EH (cell line): Measurements from ENCODE around the gene GAS6.
"Not testable (repeated sequence)": the region's sequence is repeated elsewhere in the genome, so short reads cannot be mapped to it uniquely, and the experiment has no call there.

Experiments used
- DNase-seq: peaks from one replicate; pipeline ENCODE4 v3.0.0-alpha.2; 2015; ENCODE audit warnings: low read depth

GAS6 gene

DNA sequence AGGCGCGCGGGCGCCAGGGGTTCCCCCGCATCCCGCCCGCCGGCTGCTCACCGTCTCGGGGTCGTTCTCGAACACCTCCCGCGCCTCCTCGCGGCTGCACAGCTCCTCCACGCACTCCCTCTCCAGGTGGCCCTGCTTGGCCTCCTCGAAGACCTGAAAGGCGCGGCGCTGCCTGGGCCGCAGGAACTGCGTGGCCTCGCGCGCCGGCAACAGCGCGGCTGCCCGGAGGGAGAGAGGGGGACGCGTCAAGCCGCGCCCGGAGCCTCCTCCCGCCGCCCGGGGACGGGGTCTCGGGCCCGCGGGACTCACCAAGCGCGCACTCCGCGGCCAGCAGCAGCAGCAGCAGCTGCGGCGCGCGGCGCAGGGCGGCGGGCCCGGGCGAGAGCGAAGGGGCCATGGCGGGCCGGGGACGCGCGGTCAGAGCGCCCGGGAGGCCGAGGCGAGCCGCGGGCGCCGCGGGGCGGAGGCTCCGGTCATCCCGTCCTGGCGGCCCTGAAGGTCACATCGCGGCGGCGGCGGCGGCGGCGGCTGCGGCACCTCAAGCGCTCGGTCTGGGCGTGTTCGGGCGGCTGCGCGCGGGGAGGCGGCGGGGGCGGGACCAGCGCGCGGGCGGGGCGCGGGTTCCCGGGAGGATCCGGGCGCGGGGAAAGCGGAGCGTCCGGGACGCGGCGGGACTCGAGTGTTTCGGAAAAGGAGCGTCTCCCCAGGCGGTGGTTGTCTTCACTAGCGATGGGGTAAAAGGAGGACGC, at the start of gene GAS6:
TSS of gene GAS6 (minus strand) at position 553 of the 749 bp plus-strand sequence. CDS start at position 397, 156 bp downstream.
- peak; percentile 60 for DNase-seq

- DNase-seq = not testable (repeated sequence)
These were observed 49.5 kb upstream of the GAS6 start for GRCh38 chr13:113913408-113913807.

GRCh38 chr13:113912596-113912995, 48.7 kb upstream of the GAS6 start:
- no peak for DNase-seq

DNA sequence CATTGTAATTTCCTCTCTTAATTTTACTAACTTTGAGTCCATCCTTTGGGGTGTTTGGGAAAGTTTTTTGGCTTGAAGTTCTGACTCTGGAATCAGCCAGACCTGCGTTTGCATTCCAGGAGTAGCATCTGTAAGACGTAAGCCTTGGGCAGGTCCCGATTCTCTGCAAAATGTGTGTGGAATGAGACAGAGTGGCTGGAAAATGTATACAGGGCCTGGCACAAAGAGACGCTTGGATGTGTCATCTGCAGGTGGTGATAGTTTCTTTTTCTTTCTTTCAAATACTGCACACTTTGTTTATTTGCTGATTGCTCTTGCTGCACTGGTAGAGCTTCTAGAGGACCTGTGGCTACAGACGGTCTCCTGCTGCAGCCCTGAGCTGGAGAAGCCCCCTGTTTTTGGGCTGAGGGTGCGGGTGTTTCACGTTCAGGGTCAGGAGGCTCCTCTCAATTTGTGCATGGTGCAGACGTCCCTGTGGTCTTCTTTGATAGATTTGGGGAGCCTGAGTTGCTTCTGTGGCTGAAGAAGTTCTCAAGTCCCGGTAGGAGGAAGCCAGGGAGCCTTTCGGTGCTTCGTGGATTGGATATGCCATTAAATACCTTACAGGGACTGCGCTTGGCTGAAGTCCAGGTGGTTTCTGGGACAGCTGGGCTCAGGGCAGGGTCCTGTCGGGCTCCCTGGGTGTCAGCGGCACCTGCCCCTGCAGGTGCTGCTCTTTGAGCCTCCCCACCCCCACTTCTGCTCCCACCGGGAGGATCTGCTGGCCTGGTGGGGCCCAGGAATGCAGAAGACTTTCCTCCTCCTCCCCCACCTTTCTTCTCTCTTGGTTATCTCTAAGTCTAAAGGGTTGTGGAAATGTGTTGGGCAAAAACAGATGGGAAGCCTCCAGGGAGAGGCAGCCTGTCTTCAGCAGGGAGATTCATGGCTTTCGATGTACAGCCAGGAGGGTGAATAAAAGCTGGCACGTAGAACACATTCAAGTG, 44.0 kb upstream of the GAS6 start:
- peak; percentile 83 for DNase-seq

GRCh38 chr13:113906571-113906970, 42.7 kb upstream of the GAS6 start:
- DNase-seq = no peak

- no peak for DNase-seq
These were observed 42.1 kb upstream of the GAS6 start for GRCh38 chr13:113905942-113906341.

DNA sequence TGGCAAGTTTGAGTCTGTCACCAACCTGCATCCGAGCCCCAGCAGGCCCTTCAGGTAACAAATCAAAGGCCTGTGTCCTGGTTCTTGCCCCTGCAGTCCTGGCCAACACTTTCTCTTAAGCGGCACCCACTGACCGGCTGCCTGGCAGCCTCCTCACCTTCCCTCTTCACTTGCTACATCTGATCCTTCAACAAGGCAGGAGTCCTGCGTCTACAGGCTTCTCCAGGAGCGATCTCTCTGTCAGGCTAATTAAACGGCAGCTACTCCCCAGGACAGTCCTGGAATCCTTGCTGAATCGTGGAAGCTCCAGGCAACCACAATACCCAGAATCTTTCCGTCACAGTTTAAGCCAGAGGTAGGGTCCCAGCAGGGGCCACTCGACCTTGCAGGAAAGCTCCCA, 41.1 kb upstream of the GAS6 start:
- DNase-seq = no peak

DNA sequence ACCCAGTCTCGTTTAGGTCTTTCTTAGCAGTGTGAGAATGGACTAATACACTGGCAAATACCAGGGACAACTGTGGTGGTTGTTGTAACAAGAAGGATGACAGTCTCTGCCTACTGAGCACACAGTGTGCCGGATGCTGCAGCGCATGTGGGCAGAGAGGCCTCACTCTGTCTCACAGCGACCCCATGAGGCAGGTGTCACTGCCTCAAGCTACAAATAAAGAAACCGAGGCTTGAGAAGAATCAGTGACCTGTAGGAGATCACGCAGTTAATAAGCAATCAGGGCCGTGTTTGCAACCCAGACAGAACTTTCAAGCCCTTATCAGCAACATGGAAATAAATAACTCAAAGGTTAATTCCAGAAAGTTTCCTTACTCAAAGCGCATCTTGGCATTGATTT, 40.5 kb upstream of the GAS6 start:
- peak; percentile 46 for DNase-seq

DNA sequence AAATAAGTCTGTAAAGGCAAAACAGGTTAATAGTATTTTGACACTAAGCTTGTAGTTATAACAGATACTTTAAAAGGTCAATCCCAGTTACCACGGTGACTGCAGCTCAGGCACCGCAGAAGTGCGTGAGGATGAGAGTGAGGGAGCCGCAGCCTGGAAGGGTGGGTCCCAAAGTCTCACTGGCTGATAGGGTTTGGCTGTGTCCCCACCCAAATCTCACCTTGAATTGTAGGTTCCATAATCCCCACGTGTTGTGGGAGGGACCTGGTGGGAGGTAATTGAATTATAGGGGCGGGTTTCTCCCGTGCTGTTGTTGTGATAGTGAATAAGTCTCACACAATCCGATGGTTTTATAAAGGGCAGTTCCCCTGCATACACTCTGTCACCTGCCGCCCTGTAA, 40.0 kb upstream of the GAS6 start:
- no peak for DNase-seq

DNA sequence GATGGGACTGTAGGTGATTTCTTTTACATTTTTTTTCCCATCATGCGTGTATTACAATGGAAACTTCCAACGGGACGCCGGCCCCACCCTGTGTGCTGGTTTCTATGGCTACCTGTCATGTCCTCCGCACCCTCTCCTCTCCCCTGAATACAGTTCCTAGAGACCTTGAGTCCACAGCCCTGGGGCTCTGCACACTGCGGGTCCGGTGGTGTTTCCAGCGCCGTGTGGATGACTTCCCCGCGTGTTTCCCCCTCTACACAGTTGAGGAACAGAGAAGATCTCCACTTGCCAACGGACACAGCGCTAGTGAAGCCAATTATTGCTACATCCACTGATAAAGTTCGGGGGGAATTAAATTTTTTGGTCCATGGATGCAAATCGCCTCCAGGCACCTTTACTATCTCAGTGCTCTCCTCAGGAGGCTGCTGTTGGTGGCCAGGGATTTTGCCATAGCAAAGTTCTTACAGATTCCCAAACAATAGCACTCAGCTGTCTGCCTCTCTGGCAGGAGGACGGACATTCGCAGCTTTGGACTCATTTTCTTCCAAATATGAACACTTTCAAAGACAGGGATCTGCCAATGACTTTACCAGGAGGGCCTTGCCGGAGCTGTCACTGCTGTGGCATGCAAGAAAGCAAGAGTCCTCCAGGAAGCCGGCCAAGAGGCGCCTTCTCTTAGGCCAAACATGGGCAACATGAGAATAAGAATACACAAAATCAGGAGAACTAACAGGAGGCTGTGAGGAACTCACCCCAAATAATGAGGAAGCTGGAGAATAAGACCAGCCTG, 39.3 kb upstream of the GAS6 start:
- DNase-seq = peak; percentile 96

DNA sequence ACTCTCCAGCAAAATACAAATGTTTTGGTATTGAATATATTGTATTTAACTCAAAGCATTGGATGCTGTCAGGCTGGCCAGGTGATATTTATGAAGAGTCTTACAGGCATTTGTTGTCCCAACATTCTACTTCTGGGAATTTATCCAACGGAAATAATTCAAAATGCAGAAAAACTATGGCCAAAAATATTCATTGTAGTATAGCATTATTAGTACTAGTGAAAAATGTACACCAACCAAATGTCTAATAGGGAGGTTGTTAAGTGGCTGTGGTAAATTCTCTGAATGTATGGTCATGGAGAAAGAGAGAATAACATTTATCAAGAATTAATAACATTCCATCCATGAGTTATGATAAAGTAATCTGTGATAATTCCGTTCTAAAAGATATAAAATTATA, 38.6 kb upstream of the GAS6 start:
- no peak for DNase-seq

DNA sequence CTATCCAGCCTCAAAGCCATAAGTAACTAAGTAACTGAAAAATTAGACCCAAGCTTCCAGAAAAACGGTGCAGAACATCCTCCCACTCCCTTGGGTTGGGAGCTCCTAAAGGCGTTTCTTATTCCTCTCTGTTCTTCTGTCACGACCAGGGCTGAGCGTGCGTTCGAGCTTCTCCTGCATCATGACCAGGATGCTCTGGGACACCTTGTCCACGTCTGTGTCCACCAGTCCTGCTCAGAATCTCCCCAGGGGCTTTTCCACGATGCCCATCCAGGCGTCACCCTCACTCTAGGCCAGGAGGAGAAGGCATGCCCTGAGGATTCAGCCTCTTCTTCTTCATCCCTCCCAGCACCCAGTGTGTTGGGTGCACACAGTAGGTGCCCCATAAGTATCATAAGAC, 37.8 kb upstream of the GAS6 start:
- no peak for DNase-seq

DNA sequence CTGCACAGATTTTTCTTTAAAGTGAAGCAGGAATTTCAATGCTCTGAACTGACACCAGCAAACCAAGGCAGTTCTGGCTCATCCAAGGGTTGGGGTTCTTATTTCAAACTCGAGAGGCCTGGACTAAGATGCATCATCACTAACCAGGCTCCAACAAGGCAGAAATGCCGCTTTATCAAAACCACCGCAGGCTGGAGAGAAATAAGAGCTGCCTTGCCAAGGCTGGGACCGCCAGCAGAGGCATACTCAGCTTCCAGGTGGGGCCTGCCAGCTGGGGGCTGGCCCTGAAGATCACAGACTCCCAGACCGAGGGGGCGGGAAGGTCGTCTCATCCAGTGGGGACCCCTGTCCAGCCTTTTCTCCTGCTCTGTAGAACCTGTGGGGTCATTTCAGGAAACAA, 37.4 kb upstream of the GAS6 start:
- no peak for DNase-seq

DNA sequence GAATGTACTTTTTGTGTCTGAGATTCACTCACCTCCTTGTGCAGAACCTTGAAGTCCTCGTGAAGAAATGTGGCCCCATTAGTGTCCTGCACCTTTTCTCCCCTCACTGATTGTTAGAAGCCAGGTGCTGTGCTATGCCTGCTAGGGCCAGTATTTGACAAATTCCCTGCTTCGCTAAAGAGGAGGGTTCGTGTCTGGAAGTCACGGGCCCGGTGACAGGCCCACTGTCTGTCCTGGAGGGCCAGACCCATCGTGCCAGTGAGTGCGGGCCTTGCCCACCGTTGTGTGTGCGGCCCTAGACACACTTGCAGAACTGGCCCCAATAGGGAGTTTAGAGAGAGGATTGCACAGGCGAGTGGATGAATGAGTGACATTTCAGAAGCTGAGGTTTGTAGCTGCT, 36.8 kb upstream of the GAS6 start:
- DNase-seq = no peak

DNA sequence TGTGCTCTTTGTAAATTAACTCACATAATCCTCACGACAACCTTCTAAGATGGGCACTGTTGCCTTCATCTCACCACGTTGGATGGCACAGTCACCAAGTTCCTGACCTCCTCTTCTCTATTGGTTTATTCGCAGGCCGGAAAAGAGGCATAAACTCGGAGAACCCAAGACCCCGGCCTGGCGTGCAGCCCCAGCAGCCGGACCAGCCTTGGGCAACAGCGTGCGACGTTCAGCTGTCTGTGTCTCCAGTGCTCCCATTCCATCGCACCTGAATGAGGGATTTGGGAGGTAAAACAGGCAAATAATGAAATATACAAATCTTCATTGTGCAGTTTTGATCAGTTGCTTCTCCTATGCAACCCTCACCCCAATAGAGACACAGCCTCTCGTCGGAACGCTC, 34.5 kb upstream of the GAS6 start:
- no peak for DNase-seq

DNA sequence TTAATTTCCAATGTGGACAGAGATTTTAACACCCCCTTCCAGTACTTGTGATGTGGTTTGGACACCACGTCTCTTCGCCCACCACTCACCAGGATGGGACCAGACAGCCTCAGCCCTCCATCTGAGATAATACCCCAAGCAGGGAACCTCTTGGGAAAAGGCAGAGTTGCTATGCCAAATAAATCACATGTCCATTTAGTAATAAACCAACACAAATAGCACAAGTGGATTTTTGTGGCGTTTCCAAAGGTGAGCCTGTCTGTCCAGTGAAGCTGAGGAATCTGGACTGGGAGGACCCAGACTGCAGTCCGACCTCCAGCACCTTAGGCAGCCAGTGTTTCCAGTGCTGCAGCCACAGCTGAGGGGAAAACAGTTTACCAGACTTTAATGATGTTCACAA, 34.1 kb upstream of the GAS6 start:
- no peak for DNase-seq

DNA sequence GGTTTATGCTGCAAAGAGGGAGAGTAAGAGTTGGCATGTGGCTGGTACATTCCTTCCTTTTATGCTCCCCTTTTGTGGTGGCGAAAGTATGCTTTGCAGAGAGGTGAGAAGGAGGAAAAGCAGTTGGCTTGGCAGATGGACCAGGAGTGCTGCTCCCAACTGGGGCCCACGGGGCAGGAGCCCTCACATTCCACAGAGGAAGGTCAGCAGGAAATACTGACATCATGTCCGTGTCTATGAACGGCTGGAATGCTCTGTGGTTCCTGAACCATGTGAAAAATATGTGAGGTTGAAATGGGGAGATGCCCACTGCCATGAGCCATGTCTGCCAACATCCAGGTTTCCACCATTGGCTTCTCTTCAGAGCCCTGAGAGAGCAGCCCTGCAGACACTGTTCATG, 33.3 kb upstream of the GAS6 start:
- DNase-seq = peak; percentile 98

DNA sequence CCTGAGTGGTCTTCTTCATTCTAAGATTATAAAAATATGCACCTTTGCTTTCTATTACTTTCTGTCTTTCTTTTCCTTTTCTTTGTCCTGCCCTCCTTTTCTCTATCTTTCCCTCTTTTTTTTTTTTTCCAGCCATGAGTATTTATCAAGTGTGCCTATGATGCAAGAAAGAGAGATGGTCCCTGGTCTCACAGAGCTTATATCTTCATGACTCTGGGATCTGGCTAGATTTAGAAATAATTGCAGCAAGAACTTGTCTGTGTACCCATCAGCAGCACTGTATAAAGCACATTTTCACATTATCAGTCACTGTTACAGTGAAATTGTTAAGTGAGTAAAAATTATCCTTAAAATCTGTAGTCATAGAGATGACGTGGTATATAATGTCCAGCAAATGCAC, 31.6 kb upstream of the GAS6 start:
- no peak for DNase-seq

- no peak for DNase-seq
These were observed 27.1 kb upstream of the GAS6 start for GRCh38 chr13:113890774-113891480.

GRCh38 chr13:113889467-113889866, 25.6 kb upstream of the GAS6 start:
- DNase-seq = no peak

DNA sequence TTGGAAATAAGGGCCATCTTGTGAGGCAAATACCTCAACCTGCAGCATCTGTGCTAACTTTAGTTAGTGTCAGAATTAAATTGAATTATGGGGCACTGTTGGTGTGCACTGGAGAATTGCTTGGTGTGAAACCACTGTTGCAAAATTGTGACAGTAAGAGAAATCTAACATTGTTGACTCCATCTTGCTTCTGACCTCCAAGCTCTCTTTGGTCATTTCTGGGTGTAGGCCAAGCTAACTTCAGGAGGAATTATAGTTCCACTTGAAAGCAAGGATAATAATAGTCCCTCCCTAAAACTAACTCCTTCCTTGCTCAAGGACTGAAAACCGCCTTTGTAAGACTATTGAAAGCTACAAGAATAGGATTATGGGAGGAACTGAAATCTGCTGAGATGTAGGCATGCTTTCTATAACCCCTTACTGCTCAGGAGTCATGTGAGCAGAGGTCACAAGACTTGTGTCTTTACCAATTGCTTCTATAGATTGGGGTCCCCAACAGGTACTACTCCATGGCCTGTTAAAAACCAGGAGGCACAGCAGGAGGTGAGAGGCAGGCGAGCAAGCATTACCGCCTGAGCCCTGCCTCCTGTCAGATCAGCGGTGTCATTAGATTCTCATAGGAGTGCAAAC, 24.9 kb upstream of the GAS6 start:
- no peak for DNase-seq
